Naive thymus-derived CD4-positive, alpha-beta T cell (primary cell): Measurements from ENCODE around the gene HMOX2. TPM values are rescaled to one million over a fixed set of nuclear protein-coding genes. Genes with fewer than 3 reads are reported as not detected.
A peak's percentile ranks its signal among the peaks of the same experiment; 100 is the strongest.

Experiments
- ATAC-seq: fragments of 150-1000 bp; cut with Tn5 transposase; 2 replicates; pipeline ENCODE4 v1.10.0; 2021; ENCODE audit warnings: mild to moderate bottlenecking, moderate library complexity
- CTCF ChIA-PET: fragments of 350-600 bp; sonication (Branson Sonifier 250); formaldehyde crosslinking; loops from one replicate; lab custom pipeline; 2021; ENCODE audit warnings: antibody characterized with exemption; lab: Charles Lee
- POLR2A ChIA-PET: fragments of 350-600 bp; sonication (Branson Sonifier 250); formaldehyde crosslinking; loops from one replicate; lab custom pipeline; 2021; ENCODE audit warnings: antibody characterized with exemption, inconsistent platforms; lab: Charles Lee
- DNase-seq, 9 donors: peaks; one replicate each; pipeline versions ENCODE4 v3.0.0 to v3.0.0-alpha.2; 2020 to 2022; ENCODE audit warnings: mixed read lengths in 1 of 9
- H3K27ac ChIP-seq: one replicate; pipeline ENCODE4 v1.7.0; 2013; ENCODE audit warnings: mild to moderate bottlenecking, low read depth, low read length, moderate library complexity
- H3K27me3 ChIP-seq, 2 donors: one replicate each; pipeline ENCODE4 v1.7.0; 2013; ENCODE audit warnings: low read length in 2 of 2, mild to moderate bottlenecking in 2 of 2, moderate library complexity in 2 of 2; ENCODE audit not compliant: control insufficient read depth in 2 of 2, insufficient read depth in 2 of 2
- H3K36me3 ChIP-seq, 3 experiments: 1 replicate in 2 of 3; 2 replicates in 1 of 3; pipeline ENCODE4 v1.7.0; 2013; ENCODE audit warnings: low read length in 3 of 3, mild to moderate bottlenecking in 3 of 3, moderate library complexity in 1 of 3; ENCODE audit not compliant: insufficient read depth in 3 of 3, control insufficient read depth in 2 of 3
- H3K4me1 ChIP-seq, 2 donors: one replicate each; pipeline ENCODE4 v1.7.0; 2013; ENCODE audit warnings: low read length in 2 of 2, mild to moderate bottlenecking in 2 of 2, moderate library complexity in 1 of 2; ENCODE audit not compliant: control insufficient read depth in 2 of 2, insufficient read depth in 2 of 2
- H3K4me3 ChIP-seq: 2 replicates; pipeline ENCODE4 v1.7.0; 2013; ENCODE audit warnings: mild to moderate bottlenecking, low read length
- H3K9me3 ChIP-seq, 3 experiments: 1 replicate in 2 of 3; 2 replicates in 1 of 3; pipeline ENCODE4 v1.7.0; 2013; ENCODE audit warnings: low read length in 3 of 3; ENCODE audit not compliant: control insufficient read depth in 2 of 3
- H3K27ac Mint-ChIP-seq, 9 donors: one replicate each; pipeline ENCODE4 v1.8.0; 2020 to 2022; ENCODE audit warnings: mixed read lengths in 9 of 9, mild to moderate bottlenecking in 8 of 9, moderate library complexity in 5 of 9, inconsistent platforms in 2 of 9
- H3K27me3 Mint-ChIP-seq, 5 donors: one replicate each; pipeline ENCODE4 v1.8.0; 2021 to 2022; ENCODE audit warnings: mixed read lengths in 5 of 5, mild to moderate bottlenecking in 1 of 5
- H3K36me3 Mint-ChIP-seq, 5 donors: one replicate each; pipeline ENCODE4 v1.8.0; 2020 to 2022; ENCODE audit warnings: mixed read lengths in 5 of 5, mild to moderate bottlenecking in 3 of 5, inconsistent platforms in 1 of 5
- H3K4me1 Mint-ChIP-seq, 7 donors: one replicate each; pipeline ENCODE4 v1.8.0; 2020 to 2022; ENCODE audit warnings: mixed read lengths in 7 of 7, mild to moderate bottlenecking in 3 of 7, inconsistent platforms in 1 of 7
- H3K4me3 Mint-ChIP-seq, 10 donors: one replicate each; pipeline ENCODE4 v1.8.0; 2020 to 2022; ENCODE audit warnings: mild to moderate bottlenecking in 10 of 10, mixed read lengths in 10 of 10, moderate library complexity in 6 of 10, inconsistent platforms in 2 of 10
- H3K9me3 Mint-ChIP-seq, 11 donors: one replicate each; pipeline ENCODE4 v1.8.0; 2020 to 2022; ENCODE audit warnings: mixed read lengths in 11 of 11, mild to moderate bottlenecking in 4 of 11, inconsistent platforms in 1 of 11, moderate library complexity in 1 of 11
- intact Hi-C, 2 donors: fragments of 100-400 bp; cut with micrococcal nuclease; formaldehyde crosslinking; loops; one replicate each; pipeline ENCODE4 v1.15.1; 2023
- polyA plus RNA-seq, 2 donors: library from polyadenylated mRNA; unstranded; fragments of 300-500 nt; fragmentation: Illumina TruSeq; gene quantifications; one replicate each; pipeline ENCODE4 v1.2.3, GENCODE V29; 2021
- total RNA-seq, 6 experiments: library from RNA in 5 of 6; stranded (reverse) in 5 of 6; gene quantifications; 1 replicate in 5 of 6; 2 replicates in 1 of 6; pipeline ENCODE4 v1.2.3 and lab custom pipeline; 2021 to 2026

The HMOX2 gene
- total and polyA plus RNA-seq, 7 experiments from 2014 or later, result 44.6 to 163 (median 77.2) TPM

DNA sequence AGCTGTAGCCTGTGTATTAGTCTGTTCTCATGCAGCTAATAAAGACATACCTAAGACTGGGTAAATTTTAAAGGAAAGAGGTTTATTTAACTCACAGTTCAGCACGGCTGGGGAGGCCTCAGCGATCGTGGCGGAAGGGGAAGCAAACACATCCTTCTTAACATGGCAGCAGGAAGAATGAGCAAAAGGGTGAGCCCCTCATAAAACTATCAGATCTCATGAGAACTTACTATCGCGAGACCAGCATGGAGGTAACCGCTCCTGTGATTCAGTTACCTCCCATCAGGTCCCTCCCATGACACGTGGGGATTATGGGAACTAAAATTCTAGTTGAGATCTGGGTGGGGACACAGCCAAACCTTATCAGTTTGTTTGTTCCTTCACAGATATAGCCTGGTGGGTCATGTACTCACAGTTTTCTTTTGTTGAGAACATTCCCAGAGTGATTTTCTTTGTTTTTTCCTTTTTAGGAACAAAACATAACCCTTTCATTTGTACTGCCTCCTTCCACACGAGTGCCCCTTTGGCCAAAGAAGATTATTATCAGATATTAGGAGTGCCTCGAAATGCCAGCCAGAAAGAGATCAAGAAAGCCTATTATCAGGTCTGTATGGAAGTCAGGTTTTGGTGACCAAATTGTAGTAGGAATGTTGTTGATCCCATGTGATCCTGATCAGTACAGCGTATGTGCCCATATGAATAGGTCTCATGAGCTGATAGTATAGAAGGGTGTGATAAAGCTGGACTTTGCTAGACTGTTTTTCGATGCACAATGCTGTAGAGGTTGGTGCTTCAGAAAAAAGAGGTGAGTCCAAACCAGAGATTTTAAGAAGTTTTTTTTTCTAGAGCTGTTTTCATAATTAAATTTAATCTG lies 42.0 kb upstream of the HMOX2 start:
- H3K4me3 Mint-ChIP-seq, result no peak overlapping the region
- no peak overlapping the region for H3K4me3 ChIP-seq
- no peaks in the 10 kb centered on the region for H3K27me3 Mint-ChIP-seq
- ATAC-seq (no peak), DNase-seq (no peak)
- peaks cover 4 to 32% (median 22%) of the 10 kb centered on the region in 5 donors for H3K36me3 Mint-ChIP-seq
- H3K4me1 Mint-ChIP-seq, result peaks cover 9 to 45% (median 22%) of the 10 kb centered on the region in 7 donors
- ChIA-PET POLR2A (interaction anchor here (1.2 kb wide), 1 partner anchor 20 kb away, joined by 3 read pairs; no protein-coding TSS in a partner anchor), CTCF (no interaction called here)
- no peaks in the 10 kb centered on the region for H3K9me3 Mint-ChIP-seq
- peaks cover 0 to 61% (median 16%) of the 10 kb centered on the region in 3 experiments for H3K36me3 ChIP-seq
- H3K27me3 ChIP-seq, result no peaks in the 10 kb centered on the region
- peak overlapping the region in 4 of 9 donors; percentile 32 to 77 (median 51) for H3K27ac Mint-ChIP-seq
- H3K27ac ChIP-seq, result no peak overlapping the region
- no peaks in the 10 kb centered on the region for H3K4me1 ChIP-seq
- intact Hi-C loops, result no loop called here
- H3K9me3 ChIP-seq, result no peaks in the 10 kb centered on the region

DNA sequence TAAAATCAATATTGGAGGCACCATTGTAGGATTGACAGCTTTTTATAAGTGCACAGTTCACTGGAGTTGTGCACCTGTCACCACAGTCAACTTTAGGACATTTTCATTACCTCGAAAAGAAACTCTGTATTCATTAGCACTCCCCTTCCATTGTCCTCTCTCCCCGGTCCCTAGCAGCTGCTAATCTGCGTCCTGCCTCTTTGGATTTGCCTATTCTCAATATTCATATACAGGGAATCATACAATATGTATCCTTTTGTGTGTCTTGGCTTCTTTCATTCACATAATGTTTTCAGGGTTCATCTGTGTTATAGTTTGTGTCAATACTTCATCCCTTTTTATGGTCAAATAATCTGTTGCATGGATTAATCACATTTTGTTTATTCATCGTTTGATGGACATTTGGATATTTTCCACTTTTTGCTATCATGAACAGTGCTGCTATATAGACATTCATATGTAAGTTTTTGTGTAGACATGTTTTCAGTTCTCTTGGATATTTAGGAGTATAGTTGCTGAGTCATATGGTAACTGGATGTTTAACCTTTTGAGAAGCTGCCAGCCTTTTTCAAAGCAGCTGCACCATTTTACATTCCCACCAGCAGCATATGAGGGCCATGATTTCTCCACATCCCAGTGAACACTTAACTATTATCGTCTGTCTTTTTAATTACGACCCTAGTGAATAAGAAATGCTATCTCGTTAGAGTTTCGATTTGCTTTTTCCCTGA lies 40.7 kb upstream of the HMOX2 start:
- peak overlapping the region in 3 of 9 donors; percentile 56 to 62 (median 58) for H3K27ac Mint-ChIP-seq
- intact Hi-C loops, result no loop called here
- Histone ChIP-seq H3K9me3 (no peaks in the 10 kb centered on the region), H3K4me3 (no peak overlapping the region), H3K27me3 (no peaks in the 10 kb centered on the region), H3K27ac (no peak overlapping the region), H3K36me3 (peaks cover 5 to 73% (median 16%) of the 10 kb centered on the region in 3 experiments), H3K4me1 (no peaks in the 10 kb centered on the region)
- no peak for ATAC-seq
- CTCF ChIA-PET, result no interaction called here
- no peak overlapping the region for H3K4me3 Mint-ChIP-seq
- H3K36me3 Mint-ChIP-seq, result peaks cover 4 to 39% (median 22%) of the 10 kb centered on the region in 5 donors
- H3K9me3 Mint-ChIP-seq, result no peaks in the 10 kb centered on the region
- POLR2A ChIA-PET, result interaction anchor here (1.2 kb wide), 1 partner anchor 21 kb away, joined by 3 read pairs; no protein-coding TSS in a partner anchor
- no peaks in the 10 kb centered on the region for H3K27me3 Mint-ChIP-seq
- peaks cover 9 to 46% (median 22%) of the 10 kb centered on the region in 7 donors for H3K4me1 Mint-ChIP-seq
- no peak for DNase-seq

DNA sequence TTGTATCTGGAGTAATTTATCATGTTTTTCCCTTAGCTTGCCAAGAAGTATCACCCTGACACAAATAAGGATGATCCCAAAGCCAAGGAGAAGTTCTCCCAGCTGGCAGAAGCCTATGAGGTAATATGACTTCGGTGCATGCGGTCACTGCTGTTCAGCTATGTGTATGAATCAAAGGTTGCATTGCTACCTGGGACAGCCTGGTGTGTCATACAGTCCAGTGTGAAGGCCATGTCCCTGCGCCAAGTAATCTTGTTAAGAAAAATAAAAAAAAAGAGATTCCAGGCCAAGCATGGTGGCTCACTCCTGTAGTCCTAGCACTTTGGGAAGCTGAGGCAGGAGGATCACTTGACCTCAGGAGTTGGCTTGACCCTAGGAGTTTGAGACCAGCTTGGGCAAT lies 38.8 kb upstream of the HMOX2 start:
- no peak for DNase-seq
- no peaks in the 10 kb centered on the region for H3K27me3 ChIP-seq
- no peaks in the 10 kb centered on the region for H3K9me3 ChIP-seq
- H3K36me3 ChIP-seq, result peaks cover 20 to 91% (median 30%) of the 10 kb centered on the region in 3 experiments
- intact Hi-C loops, result no loop called here
- POLR2A ChIA-PET, result interaction anchor here (1.0 kb wide), 1 partner anchor 53 kb away, joined by 4 read pairs; no protein-coding TSS in a partner anchor
- H3K4me3 ChIP-seq, result no peak overlapping the region
- Mint-ChIP-seq H3K36me3 (peaks cover 9 to 50% (median 23%) of the 10 kb centered on the region in 5 donors), H3K9me3 (no peaks in the 10 kb centered on the region), H3K4me3 (no peak overlapping the region), H3K27ac (peak overlapping the region in 2 of 9 donors; percentile 10 to 16), H3K27me3 (no peaks in the 10 kb centered on the region), H3K4me1 (peaks cover 6 to 33% (median 22%) of the 10 kb centered on the region in 7 donors)
- CTCF ChIA-PET, result interaction anchor here (0.6 to 1.2 kb wide), 3 partner anchors 68 to 1637 kb away, joined by 3 to 4 read pairs (median 3); no protein-coding TSS in a partner anchor
- ATAC-seq, result no peak
- H3K4me1 ChIP-seq, result no peaks in the 10 kb centered on the region
- H3K27ac ChIP-seq, result no peak overlapping the region

DNA sequence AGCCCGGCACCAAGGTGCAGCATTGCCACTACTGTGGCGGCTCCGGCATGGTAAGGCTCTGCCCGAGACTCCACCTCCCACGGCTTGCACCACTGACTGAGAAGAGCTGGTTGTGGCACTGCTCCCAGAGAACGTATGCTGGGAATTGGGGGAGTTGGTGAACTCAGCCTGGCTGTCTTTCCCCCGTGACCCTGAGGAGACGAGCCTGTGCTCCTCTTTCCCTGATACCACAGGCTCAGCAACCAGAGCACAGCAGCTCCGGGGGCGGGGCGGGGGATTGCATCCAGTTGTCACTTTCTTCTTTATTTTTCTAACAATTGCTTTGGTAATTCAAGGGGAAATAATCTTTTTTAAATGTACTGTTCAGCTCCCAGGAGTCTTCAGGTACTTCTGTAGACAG lies 33.8 kb upstream of the HMOX2 start:
- H3K27ac Mint-ChIP-seq, result peak overlapping the region in 1 of 9 donors; percentile 26
- H3K27me3 Mint-ChIP-seq, result no peaks in the 10 kb centered on the region
- H3K4me3 Mint-ChIP-seq, result no peak overlapping the region
- Histone ChIP-seq H3K4me1 (no peaks in the 10 kb centered on the region), H3K4me3 (no peak overlapping the region), H3K27me3 (no peaks in the 10 kb centered on the region), H3K9me3 (no peaks in the 10 kb centered on the region), H3K27ac (no peak overlapping the region), H3K36me3 (peaks cover 35 to 93% (median 51%) of the 10 kb centered on the region in 3 experiments)
- CTCF ChIA-PET, result no interaction called here
- peaks cover 20 to 60% (median 27%) of the 10 kb centered on the region in 5 donors for H3K36me3 Mint-ChIP-seq
- H3K4me1 Mint-ChIP-seq, result peaks cover under 1 to 12% (median 5%) of the 10 kb centered on the region in 7 donors
- POLR2A ChIA-PET, result no interaction called here
- ATAC-seq (no peak), DNase-seq (no peak)
- no peaks in the 10 kb centered on the region for H3K9me3 Mint-ChIP-seq
- intact Hi-C loops, result no loop called here

DNA sequence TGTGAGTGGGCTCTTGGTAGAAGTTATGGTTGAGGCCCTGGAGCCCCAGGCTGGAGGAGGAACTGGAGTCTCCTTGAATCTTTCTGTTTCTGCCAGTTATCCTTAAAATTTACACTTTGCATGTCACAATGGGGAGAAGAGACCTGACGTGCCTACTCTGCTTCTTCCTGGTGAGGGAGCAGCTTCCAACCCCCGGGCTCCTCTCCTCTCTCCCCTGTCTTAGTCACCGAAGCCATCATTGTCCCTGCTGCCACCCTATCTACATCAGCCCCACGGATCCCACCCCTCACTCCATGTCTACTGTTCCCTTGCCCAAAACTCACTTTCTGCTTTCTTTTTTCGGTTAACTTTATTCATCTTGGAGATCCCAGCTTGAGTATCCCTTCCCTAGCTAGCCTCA lies 32.9 kb upstream of the HMOX2 start:
- no peak for ATAC-seq
- H3K27me3 Mint-ChIP-seq, result no peaks in the 10 kb centered on the region
- no peaks in the 10 kb centered on the region for H3K27me3 ChIP-seq
- H3K9me3 Mint-ChIP-seq, result no peaks in the 10 kb centered on the region
- DNase-seq, result no peak
- H3K36me3 ChIP-seq, result peaks cover 30 to 93% (median 54%) of the 10 kb centered on the region in 3 experiments
- H3K27ac Mint-ChIP-seq, result peak overlapping the region in 1 of 9 donors; percentile 14
- no peaks in the 10 kb centered on the region for H3K9me3 ChIP-seq
- ChIA-PET CTCF (interaction anchor here (0.6 kb wide), 1 partner anchor 30 kb away, joined by 5 read pairs; no protein-coding TSS in a partner anchor), POLR2A (no interaction called here)
- no peak overlapping the region for H3K4me3 Mint-ChIP-seq
- intact Hi-C loops, result no loop called here
- peaks cover 20 to 62% (median 27%) of the 10 kb centered on the region in 5 donors for H3K36me3 Mint-ChIP-seq
- H3K4me1 ChIP-seq, result no peaks in the 10 kb centered on the region
- no peak overlapping the region for H3K4me3 ChIP-seq
- no peak overlapping the region for H3K27ac ChIP-seq
- peaks cover 4 to 12% (median 5%) of the 10 kb centered on the region in 7 donors for H3K4me1 Mint-ChIP-seq

DNA sequence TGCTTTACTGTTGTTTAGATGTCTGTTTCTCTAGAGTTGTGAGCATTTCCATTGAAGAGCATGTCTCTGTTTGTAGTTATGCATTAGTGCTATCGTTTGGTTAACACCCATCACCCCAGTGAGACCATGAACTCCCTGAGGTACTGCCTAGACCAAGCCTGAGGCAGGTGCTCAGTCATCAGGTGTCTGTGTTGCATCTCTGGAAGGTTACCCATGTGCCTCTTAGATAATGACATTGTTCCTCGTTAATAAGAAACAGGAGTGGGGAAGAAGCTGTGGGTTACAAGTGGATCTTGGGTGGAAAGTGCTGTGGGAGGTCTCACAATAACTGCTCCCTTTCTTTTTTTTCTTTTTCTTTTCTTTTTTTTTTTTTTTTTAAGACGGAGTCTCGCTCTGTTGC lies 32.2 kb upstream of the HMOX2 start:
- no peak overlapping the region for H3K27ac ChIP-seq
- no peaks in the 10 kb centered on the region for H3K9me3 Mint-ChIP-seq
- H3K4me3 Mint-ChIP-seq, result no peak overlapping the region
- peaks cover 20 to 62% (median 27%) of the 10 kb centered on the region in 5 donors for H3K36me3 Mint-ChIP-seq
- no peak overlapping the region for H3K4me3 ChIP-seq
- intact Hi-C loops, result no loop called here
- DNase-seq (no peak), ATAC-seq (no peak)
- H3K27me3 ChIP-seq, result no peaks in the 10 kb centered on the region
- H3K4me1 Mint-ChIP-seq, result peaks cover 4 to 12% (median 5%) of the 10 kb centered on the region in 7 donors
- H3K36me3 ChIP-seq, result peaks cover 30 to 96% (median 54%) of the 10 kb centered on the region in 3 experiments
- H3K27me3 Mint-ChIP-seq, result no peaks in the 10 kb centered on the region
- ChIA-PET POLR2A (no interaction called here), CTCF (no interaction called here)
- no peaks in the 10 kb centered on the region for H3K9me3 ChIP-seq
- no peak overlapping the region for H3K27ac Mint-ChIP-seq
- no peaks in the 10 kb centered on the region for H3K4me1 ChIP-seq
